HFF-Myc (cell line): ENCODE measurements around the gene TTC33.
"Not testable (repeated sequence)": the region's sequence is repeated elsewhere in the genome, so short reads cannot be mapped to it uniquely, and the experiment has no call there.

Experiments
- DNase-seq: peaks from one replicate; pipeline ENCODE4 v3.0.0-alpha.2; 2011; ENCODE audit warnings: low read depth; ENCODE audit errors: extremely low read depth
- H3K4me3 ChIP-seq: replicated peaks from 2 replicates; pipeline ENCODE4 v1.5.1; 2011; ENCODE audit warnings: low read depth, mild to moderate bottlenecking, control low read depth, low read length
- TF ChIP-seq, protein P1 (sequence below): IDR thresholded peaks from 2 replicates; pipeline ENCODE4 v1.5.1; 2012; ENCODE audit warnings: mild to moderate bottlenecking, low read depth, low read length, control low read depth; ENCODE audit errors: missing control alignments

The TTC33 gene

DNA sequence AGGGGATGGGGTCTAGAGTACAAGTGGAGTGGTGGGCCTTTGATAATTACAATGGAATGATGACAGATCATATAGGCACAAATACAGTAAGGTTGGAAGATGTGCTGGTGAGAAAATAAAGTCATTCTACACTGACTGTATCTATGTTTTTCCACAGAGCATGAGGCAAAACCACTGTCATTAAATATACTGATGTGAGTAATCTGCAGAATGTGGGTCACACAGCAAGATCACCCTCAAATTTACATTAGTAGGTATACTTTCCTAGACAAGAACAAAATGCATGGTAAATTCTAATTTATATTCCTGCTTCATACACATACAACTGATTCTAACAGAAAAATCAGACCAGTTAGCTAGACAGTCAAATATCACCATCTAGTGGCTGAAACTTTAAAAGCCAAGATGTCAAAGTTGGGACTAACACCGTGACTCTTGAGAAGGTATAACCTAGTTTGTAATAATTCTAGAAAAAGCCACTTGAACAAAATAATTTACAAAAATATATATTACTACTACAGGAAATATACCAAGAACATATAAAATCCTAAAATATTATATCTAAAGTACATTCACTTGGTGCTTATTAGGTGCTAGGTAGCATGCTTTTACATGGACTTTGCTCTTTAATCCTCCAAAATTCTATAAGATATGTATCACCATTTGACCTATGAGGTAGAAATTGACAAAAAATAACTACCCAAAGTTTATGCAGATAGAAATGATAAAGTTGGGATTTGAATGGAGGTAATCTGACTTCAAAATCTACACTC is 19.5 kb downstream of the TTC33 start:
- TF ChIP-seq, protein P1, sequence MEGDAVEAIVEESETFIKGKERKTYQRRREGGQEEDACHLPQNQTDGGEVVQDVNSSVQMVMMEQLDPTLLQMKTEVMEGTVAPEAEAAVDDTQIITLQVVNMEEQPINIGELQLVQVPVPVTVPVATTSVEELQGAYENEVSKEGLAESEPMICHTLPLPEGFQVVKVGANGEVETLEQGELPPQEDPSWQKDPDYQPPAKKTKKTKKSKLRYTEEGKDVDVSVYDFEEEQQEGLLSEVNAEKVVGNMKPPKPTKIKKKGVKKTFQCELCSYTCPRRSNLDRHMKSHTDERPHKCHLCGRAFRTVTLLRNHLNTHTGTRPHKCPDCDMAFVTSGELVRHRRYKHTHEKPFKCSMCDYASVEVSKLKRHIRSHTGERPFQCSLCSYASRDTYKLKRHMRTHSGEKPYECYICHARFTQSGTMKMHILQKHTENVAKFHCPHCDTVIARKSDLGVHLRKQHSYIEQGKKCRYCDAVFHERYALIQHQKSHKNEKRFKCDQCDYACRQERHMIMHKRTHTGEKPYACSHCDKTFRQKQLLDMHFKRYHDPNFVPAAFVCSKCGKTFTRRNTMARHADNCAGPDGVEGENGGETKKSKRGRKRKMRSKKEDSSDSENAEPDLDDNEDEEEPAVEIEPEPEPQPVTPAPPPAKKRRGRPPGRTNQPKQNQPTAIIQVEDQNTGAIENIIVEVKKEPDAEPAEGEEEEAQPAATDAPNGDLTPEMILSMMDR = peak; percentile 55
- peak; percentile 47 for DNase-seq
- no peak overlapping the region for H3K4me3 ChIP-seq

DNA sequence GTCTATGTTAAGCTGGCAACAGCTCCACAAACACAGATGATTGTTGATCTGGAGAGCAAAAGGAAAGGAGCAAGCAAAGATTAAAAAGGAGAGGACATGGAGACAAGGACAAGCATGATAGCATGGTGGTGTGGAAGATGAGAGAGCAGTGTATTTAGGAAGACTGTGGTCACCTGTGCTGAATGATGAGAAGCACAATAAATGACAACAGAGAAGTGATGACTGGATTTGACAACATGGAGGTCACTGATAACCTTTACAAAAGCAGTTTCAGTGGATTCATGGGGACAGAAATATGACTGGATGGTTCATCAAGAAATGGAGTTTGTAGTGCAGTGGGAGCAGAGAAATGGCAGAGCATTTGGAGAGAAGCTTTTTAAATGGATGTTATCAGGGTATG is 20.2 kb downstream of the TTC33 start:
- H3K4me3 ChIP-seq = no peak overlapping the region
- DNase-seq = no peak
- TF ChIP-seq, protein P1 = no peak

DNA sequence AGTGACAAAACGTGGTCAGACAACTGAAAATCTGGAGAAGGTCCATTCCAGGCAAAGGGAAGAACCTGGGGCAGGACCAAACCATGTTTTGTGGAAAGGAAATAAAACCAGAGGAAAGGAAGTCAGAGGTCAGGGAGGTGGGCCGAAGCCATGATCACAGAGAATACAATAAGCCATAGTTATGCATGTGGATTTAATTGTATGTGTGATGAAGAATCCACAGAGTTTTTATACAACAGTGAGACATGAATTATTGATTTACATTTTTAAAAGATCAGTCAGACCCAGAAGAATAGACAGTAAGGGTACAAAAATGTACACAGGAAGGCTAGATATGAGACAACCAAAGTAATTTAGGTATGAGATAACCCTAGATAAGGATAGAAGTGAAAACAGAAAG is 20.8 kb downstream of the TTC33 start:
- DNase-seq = no peak
- TF ChIP-seq, protein P1 = no peak
- H3K4me3 ChIP-seq = no peak overlapping the region

DNA sequence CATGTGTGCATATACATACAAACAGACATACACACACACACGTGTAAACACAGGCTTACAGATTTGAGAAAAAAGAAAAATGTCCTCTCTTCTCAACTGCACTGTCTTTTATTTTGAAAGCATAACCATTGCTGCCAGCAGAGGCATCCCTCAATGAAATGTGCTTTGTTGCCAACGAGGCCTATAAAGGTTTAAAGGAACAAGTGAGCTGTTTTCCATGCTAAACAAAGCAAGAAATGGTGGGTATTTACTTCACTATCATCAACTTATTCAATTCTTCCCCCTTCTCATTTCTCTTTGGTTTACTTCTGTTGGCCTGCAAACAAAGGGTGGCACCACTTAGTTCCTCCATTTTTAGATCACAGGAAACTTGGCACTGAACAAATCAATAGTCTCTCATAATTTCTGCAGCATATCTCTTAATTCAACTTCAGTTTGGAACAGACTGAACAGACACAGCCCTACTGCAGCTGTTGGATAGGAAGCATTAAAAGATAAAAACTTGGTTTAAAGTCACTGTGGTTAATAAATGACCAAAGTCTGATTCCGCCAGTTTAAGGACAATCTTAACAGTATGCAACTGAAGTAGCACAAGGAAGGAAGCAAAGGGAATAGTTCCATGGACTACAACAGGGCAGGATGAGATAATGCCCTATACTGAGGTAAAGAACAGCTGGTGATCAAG is 21.7 kb downstream of the TTC33 start:
- TF ChIP-seq, protein P1 = no peak
- no peak for DNase-seq

DNA sequence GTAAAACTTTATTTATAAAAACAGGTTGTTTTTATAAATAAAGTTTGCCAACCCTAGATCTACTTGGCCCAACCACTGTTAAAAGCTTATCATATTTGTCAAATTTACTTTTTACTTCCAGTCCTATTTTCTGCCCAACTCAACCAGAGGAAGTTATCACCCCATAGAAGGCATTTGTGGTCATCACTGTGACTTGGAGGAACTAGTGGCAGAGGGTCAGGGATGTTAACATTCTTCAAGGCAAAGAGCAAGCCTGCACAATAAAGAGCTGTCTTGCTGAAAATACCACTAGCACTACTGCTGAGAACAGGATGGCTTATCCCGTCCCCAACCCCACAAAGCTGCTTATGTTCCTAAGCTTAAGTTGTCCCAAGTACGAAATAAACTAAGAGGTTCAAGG is 22.3 kb downstream of the TTC33 start:
- TF ChIP-seq, protein P1 = no peak
- no peak overlapping the region for H3K4me3 ChIP-seq
- DNase-seq = no peak

More for the DNA sequence above, 21.7 kb downstream of the TTC33 start:
- no peak overlapping the region for H3K4me3 ChIP-seq

DNA sequence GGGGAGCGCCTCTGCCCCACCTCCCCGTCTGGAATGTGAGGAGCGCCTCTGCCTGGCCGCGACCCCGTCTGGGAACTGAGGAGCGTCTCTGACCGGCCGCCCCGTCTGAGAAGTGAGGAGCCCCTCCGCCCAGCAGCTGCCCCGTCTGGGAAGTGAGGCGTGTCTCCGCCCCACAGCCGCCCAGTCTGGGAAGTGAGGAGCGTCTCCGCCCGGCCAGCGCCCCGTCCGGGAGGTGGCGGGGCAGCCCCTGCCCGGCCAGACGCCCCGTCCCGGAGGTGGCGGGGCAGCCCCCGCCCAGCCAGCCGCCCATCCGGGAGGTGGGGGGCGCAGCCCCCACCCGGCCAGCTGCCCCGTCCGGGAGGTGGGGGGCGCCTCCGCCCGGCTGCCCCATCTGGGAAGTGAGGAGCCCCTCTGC is 33.3 kb downstream of the TTC33 start:
- not testable (repeated sequence) for DNase-seq, H3K4me3 ChIP-seq

DNA sequence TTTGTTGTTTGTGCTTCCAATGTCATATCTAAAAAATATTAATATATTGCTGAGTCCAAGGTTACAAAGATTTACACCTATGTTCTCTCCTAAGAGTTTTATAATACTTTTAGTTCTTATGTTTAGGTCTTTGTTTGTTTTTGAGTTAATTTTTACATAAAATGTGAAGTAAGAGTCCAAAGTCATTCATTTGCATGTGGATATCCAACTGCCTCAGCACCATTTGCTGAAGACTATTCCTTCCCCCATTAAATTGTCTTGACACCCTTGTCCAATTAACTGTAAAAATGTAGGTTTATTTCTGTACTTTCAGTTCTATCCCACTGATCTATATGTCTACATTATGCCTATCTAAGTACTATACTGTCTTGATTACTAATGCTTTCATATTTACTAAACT is 35.7 kb downstream of the TTC33 start:
- DNase-seq = no peak
- H3K4me3 ChIP-seq = no peak overlapping the region
- TF ChIP-seq, protein P1 = no peak
